GM10248 (cell line): ENCODE data around the gene INAFM2.

Source experiments
- CTCF ChIA-PET: fragments of 300-600 bp; sonication (Branson Sonifier 250); formaldehyde crosslinking; extraction: SDS; loops from one replicate; lab custom pipeline; 2021; ENCODE audit warnings: antibody characterized with exemption; lab: Yijun Ruan, JAX
- POLR2A ChIA-PET: fragments of 350-650 bp; sonication (Branson Sonifier 250); formaldehyde crosslinking; extraction: SDS; loops from one replicate; lab custom pipeline; 2020; ENCODE audit warnings: antibody characterized with exemption; lab: Yijun Ruan, JAX
- DNase-seq: peaks from one replicate; pipeline ENCODE4 v3.0.0; 2012; ENCODE audit errors: extremely low spot score
- CTCF ChIP-seq: IDR thresholded peaks from 2 replicates; pipeline ENCODE4 v1.5.1; 2012; ENCODE audit warnings: mild to moderate bottlenecking, low read depth; ENCODE audit errors: extremely low read depth, missing control alignments, control extremely low read depth

The INAFM2 gene

GRCh38 chr15:40286061-40286532, 37.4 kb upstream of the INAFM2 start:
- CTCF ChIA-PET, result interaction anchor here (0.9 to 11.5 kb wide), 10 partner anchors 9 to 68 kb away, joined by 3 to 82 read pairs (median 4); partner anchors contain the start of gene PLCB2
- TF ChIP-seq CTCF, result no peak

GRCh38 chr15:40286794-40287193, 36.7 kb upstream of the INAFM2 start:
- ChIA-PET CTCF (interaction anchor here (1.1 to 11.5 kb wide), 8 partner anchors 8 to 135 kb away, joined by 3 to 82 read pairs (median 6); partner anchors contain the start of gene PLCB2), POLR2A (no interaction called here)
- DNase-seq, result no peak
- no peak for TF ChIP-seq CTCF

More at GRCh38 chr15:40286061-40286532, 37.4 kb upstream of the INAFM2 start:
- POLR2A ChIA-PET, result no interaction called here
- no peak for DNase-seq

GRCh38 chr15:40287505-40287904, 36.0 kb upstream of the INAFM2 start:
- CTCF ChIA-PET, result interaction anchor here (1.1 to 11.5 kb wide), 6 partner anchors 8 to 134 kb away, joined by 5 to 82 read pairs (median 10); partner anchors contain the start of gene PLCB2
- DNase-seq, result no peak

GRCh38 chr15:40287968-40288367, 35.5 kb upstream of the INAFM2 start:
- POLR2A ChIA-PET, result no interaction called here
- no peak for DNase-seq
- CTCF ChIA-PET, result interaction anchor here (1.1 to 11.5 kb wide), 7 partner anchors 9 to 133 kb away, joined by 5 to 82 read pairs (median 10); partner anchors contain the start of gene PLCB2
- TF ChIP-seq CTCF, result no peak

More at GRCh38 chr15:40287505-40287904, 36.0 kb upstream of the INAFM2 start:
- no peak for TF ChIP-seq CTCF
- POLR2A ChIA-PET, result no interaction called here

GRCh38 chr15:40289140-40289775, 34.2 kb upstream of the INAFM2 start:
- CTCF ChIA-PET, result interaction anchor here (0.9 to 11.5 kb wide), 7 partner anchors 8 to 55 kb away, joined by 3 to 82 read pairs (median 10); partner anchors contain the start of gene PLCB2
- POLR2A ChIA-PET, result no interaction called here
- TF ChIP-seq CTCF, result no peak
- DNase-seq, result no peak

- ChIA-PET POLR2A (no interaction called here), CTCF (interaction anchor here (0.8 to 11.5 kb wide), 9 partner anchors 11 to 48 kb away, joined by 3 to 82 read pairs (median 7); partner anchors contain the start of genes INAFM2 and PLCB2)
- DNase-seq, result no peak
- no peak for TF ChIP-seq CTCF
These were observed 33.0 kb upstream of the INAFM2 start for GRCh38 chr15:40290545-40290917.
